ENCODE results near the gene RFX2.

The RFX2 gene

GRCh38 chr19:5973867-5974635, 136.2 kb downstream of the RFX2 start:
- FAIRE-seq (no peak), DNase-seq (ENCODE audit: insufficient read length, low spot score) (no peak)
- no peak for TF ChIP-seq CTCF (IDR thresholded peaks at IDR 0.05; ENCODE audit: insufficient read depth, missing control alignments)

DNA sequence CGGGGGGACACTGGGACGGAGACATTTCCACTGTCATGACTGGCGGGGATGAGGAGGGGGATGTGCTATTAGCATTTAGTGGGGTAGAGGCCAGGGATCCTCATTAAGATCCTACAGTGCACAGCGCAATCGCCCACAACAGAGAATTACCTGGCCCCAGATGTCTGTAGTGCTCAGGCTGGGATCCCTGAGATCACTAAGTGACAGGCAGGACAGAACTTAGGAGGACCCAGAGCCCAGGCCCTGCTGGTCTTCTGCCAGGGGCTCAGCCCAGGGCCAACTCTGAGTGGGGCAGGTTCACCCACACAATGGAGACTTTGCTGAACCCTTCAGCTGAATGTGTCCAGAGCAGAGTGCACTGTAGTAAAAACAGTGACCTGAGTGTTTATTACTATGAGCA, 136.9 kb downstream of the RFX2 start:
- DNase-seq (ENCODE audit: insufficient read length, low spot score) (no peak), FAIRE-seq (no peak)
- TF ChIP-seq CTCF (IDR thresholded peaks at IDR 0.05; ENCODE audit: insufficient read depth, missing control alignments), result no peak

DNA sequence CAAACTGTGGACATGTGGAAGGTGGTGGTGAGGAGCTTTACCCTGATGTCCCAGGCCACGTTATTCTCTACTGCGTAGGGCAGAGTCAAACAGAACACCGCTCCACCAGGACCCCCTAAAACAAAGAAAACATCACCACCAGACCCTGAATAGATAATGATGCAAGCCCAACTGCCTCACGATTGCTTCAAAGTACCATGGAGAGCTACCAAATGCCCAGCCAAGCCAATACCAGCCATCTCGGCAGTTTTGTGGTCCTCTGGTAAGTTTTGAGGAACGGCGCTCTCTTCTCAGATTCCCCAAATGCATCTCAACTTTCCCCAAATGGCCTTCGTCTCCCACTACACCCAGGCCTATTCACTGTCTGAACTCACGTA, 138.0 kb downstream of the RFX2 start:
- TF ChIP-seq CTCF (IDR thresholded peaks at IDR 0.05; ENCODE audit: insufficient read depth, missing control alignments), result no peak
- FAIRE-seq (no peak), DNase-seq (ENCODE audit: insufficient read length, low spot score) (no peak)

DNA sequence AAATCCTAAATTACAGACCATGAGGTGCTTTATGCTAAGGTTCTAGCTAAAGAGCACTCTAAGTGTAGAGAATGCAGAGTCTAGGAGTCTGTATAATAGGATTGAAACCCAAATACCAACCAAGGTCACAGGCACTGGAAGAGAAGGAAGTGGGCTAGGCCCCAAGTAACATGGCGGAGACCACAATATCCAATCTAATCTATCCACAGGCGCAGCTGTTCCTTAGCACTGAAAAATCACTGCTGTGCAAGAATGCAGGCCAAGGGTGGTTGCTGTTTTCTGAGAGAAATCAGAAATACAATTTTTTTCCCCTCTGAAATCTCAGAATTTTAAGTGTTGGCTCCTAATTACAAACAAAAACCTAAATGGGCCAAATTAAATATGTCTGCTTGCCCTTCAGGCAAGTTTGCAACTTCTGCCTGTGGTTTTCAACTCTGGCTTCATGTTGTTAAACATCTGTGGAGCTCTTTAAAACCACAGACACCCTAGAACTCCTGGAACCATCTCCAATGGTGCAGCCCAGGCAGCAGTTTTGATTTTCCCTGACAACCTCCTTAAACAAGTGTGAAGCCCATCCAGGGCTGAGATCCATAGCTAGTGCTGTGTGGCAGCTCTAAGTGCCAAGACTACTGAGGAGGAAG, 138.5 kb downstream of the RFX2 start:
- FAIRE-seq, result no peak
- no peak for DNase-seq (ENCODE audit: insufficient read length, low spot score)
- TF ChIP-seq CTCF (IDR thresholded peaks at IDR 0.05; ENCODE audit: insufficient read depth, missing control alignments), result no peak

DNA sequence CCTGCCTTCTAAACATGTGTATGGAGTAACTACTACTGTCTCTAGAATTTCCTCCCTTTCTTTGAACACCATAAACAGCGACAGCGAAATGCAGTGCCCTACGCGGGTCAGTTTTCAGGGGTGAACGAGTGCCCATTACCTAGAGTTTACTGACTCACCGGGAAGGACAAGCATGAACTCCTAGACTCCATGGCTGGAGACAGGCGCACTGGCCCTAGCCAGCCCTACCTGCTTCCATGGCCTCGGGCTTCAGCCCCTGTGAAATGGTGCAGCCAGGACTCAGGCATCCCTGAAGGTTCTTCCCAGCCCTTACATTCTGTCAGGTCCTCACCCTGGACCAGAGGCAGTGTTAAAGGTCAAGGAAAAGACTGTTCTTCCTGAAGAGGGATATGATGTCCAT, 140.8 kb downstream of the RFX2 start:
- no peak for TF ChIP-seq CTCF (IDR thresholded peaks at IDR 0.05; ENCODE audit: insufficient read depth, missing control alignments)
- DNase-seq (ENCODE audit: insufficient read length, low spot score), result no peak
- FAIRE-seq, result no peak

DNA sequence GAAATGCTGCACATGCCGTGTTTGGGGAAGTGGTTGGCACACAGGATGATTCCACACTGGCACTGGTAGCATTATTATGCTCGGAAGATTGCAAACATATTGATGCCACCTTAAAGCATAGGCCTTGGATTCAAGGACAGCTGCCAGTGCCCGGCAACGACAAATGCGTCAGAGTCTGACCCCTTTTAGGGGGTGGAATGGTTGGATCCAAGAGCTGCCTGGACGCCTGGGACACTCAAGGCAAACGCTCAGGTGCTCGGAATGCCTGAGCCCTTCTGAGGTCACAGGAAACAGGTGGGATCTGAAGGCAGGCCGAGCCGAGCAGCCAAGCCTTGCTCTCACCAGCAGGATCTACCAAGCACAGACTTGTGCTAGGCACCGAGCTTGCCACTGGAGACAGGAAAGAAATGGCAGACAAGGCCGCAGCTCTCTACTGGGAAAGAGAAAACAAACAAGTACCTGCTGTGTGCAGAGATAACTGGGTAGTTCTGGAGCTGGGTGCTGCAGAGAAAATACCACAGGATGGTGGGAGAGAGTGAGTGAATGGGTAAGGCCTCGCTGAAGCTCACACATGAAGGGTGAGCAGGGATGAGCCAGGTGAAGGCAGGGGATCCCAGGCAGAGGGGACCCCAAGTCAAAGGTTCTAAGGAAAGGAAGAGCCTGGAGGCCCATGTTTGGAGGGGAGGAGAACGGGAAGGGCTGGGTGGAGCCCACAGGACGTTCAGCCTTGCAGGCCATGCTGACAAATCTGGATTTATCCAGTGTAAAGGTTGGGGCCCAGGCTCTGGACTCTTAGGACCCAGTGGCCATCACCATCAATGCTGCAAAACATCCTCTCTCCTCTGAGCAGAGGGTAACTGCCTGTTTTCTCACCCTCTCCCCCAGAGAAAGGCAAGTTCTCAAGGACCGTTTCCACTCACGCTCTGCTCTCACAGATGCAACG, 141.6 kb downstream of the RFX2 start:
- FAIRE-seq (no peak), DNase-seq (ENCODE audit: insufficient read length, low spot score) (no peak)
- no peak for TF ChIP-seq CTCF (IDR thresholded peaks at IDR 0.05; ENCODE audit: insufficient read depth, missing control alignments)
